22Rv1 (cell line): ENCODE results near the gene MAD1L1.

Experiments used
- CTCF ChIP-seq: fragments of 450-650 bp; IDR thresholded peaks from 2 replicates; pipeline ENCODE4 v1.5.1; 2017; ENCODE audit warnings: mild to moderate bottlenecking
- ZFX ChIP-seq: fragments of 450-650 bp; IDR thresholded peaks from 2 replicates; pipeline ENCODE4 v1.6.1; 2017; ENCODE audit warnings: antibody characterized with exemption, borderline replicate concordance

GRCh38 chr7:1846331-1847065, 386.2 kb downstream of the MAD1L1 start:
- TF ChIP-seq CTCF, result no peak
- TF ChIP-seq ZFX, result no peak
